Superior temporal gyrus (tissue), 1 donor: ENCODE data around the gene ADAMTS7.
"Not testable (repeated sequence)": the region's sequence is repeated elsewhere in the genome, so short reads cannot be mapped to it uniquely, and the experiment has no call there.

ENCODE experiments used
- DNase-seq: peaks from one replicate; pipeline ENCODE4 v3.0.0-alpha.2; 2016; ENCODE audit errors: extremely low spot score

The ADAMTS7 gene

DNA sequence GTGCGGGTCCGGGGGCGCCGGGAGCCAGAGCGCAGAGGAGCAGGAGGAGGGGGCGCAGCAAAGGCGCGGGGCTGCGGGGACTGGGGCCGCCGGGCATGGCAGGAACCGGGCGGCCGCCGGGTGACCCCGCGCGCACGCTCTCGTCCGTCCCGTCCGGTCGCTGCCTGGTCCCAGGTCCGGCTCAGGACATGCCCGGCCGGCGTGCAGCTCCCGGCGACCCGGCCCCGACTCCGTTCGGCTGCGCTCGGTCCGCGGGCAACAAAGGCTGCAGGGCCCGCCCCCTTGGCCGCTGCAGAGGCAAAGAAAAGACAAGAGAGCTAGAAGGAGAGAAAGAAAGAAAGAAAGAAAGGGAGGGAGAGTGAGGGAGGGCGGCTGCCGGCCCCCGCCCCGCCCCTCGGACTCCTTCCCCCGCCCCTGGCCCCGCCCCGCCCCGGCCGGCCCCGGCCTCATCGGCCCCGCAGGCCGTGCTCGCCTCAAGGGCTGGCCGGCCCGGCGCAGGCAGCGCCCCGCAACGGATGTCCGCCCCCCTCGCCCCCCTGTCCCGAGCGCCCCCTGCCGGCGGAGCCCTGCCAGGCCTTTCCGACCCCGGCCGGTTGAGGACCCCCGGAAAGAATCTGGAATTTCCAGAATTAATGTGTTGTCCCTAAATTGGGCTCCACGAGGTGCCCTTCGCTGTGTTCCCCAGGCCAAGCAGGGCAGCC is at the start of gene ADAMTS7:
Gene ADAMTS7 (minus strand): TSS at position 341 of the 701 bp plus-strand sequence. CDS start 244 bp downstream, at position 97.
- peak; percentile 30 for DNase-seq

DNA sequence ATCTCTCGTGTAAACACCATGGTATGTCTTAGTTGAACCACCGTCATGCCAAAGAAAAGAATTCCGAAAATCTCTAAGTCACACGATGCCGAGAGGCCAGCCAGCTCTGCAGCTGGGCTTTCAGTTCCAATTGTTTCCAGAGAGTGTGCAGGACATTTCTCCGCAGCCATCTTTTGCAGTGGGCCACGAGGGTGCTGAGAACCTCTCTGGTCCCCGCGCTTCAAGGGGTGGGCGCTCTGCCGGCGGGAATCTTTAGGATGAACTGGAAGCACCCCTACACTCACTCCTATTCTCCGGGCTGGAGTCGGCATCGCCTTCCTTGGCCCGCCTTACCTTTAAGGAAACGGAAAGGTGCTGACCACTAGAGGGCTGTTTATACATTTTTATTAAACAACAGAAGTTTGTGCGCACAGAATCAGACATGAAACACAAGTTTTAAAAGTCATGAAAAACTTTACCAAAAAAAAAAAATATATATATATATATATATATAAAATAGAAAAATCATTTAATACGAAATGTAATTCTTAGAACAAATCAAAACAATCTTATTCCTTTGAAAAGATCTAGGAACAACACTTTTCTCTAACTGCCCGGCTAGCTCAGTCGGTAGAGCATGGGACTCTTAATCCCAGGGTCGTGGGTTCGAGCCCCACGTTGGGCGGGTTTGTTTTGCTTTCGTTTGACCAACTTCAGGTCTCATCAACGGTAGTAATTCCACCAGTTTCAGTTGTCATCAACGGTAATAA is 48.9 kb upstream of the ADAMTS7 start:
- DNase-seq: peak; percentile 84

- no peak for DNase-seq
Measured at GRCh38 chr15:78855746-78856145, 44.5 kb upstream of the ADAMTS7 start.

- no peak for DNase-seq
Measured at GRCh38 chr15:78854833-78855372, 43.6 kb upstream of the ADAMTS7 start.

- DNase-seq: no peak
Measured at GRCh38 chr15:78853500-78853899, 42.2 kb upstream of the ADAMTS7 start.

DNA sequence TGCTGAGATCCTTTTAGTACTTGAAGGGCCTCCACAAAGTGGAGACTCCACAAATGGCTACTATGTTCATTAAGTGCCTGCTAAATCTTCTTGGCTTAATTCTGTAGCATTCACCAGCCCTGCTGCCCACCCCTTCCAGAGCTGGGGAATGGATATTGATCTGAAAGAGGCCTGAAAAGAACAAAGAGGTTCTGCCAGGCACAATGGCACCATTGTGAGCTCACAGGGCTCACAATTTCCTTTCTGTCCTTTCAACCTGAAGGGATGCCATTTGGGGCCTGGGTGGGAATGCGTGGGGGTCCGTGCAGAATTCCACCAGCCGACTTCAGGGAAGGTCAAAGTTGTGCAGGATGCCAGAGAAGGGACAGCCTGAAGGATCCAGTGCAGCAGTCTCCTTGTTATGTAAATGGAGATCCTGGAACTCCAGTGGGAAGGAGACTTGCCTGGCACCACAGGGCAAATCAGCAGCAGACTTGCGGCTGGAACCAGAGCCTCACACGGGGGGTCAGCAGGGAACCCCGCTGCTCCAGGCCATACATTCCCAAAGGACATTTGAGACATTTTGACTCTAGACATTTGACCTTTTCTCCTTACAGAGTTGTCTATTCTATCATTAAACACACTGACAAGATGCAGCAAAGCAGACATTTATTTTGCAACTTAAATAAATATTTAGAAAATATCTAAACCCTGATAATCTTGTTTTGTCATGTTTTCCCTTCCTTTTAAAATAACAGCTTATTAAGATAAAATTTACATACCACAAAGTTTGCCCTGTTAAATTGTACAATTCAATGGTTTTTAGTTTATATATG is 39.9 kb upstream of the ADAMTS7 start:
- DNase-seq: peak; percentile 81

GRCh38 chr15:78850352-78850751 is 39.1 kb upstream of the ADAMTS7 start:
- peak; percentile 27 for DNase-seq

- DNase-seq: not testable (repeated sequence)
Measured at GRCh38 chr15:78847387-78847906, 36.2 kb upstream of the ADAMTS7 start.

- DNase-seq: not testable (repeated sequence)
Measured at GRCh38 chr15:78846906-78847305, 35.6 kb upstream of the ADAMTS7 start.

DNA sequence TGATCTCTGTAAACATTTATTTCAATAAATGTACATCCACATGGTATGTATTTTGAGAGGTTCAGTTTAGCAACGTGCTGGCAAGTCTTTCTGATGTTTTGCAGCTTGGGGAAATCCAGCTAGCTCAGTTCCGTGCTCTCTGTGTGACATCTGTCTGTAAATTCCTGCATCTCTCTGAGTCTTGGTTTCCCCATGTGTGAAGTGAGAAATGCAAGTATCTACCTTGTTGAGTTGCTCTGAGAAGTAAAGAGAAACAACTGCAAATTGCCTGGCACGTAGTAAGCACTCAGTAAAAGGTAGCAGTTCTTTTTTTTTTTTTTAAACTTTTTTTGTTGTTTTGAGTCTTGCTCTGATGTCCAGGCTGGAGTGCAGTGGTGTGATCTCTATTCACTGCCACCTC is 31.3 kb upstream of the ADAMTS7 start:
- DNase-seq: no peak

DNA sequence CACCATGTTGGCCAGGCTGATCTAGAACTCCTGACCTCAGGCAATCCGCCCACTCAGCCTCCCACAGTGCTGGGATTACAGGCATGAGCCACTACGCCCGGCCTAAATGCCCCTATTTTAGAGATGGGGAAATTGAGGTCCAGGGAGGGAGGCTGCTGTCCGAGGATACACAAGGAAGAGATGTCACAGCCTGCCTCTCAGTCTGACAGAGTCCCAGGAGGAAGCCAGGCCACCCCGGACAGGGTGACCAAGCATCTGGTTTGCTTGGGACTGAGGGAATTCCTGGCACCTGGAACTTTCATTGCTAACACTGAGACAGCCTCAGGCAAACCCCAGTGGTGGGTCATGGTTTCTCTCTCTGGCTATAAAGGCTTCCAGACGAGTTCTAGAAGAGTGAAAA is 30.6 kb upstream of the ADAMTS7 start:
- DNase-seq: no peak

DNA sequence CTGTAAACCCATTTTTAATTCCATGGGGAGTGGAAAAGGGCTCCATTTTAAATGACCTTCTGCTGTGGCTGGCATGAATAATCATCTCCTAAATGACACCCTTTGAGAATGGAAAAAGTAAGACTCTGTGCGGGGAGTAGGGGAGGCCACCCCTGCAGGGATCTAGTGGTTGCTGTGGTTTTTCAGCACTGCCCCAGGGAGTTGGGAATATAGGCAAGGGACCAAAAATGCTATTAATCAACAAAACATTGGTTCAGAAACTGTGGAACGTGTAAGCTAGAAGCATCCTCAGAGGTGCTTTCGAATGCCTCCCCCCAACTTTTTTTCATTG is 30.1 kb upstream of the ADAMTS7 start:
- DNase-seq: no peak

GRCh38 chr15:78840661-78841375 is 29.6 kb upstream of the ADAMTS7 start:
- DNase-seq: no peak

- not testable (repeated sequence) for DNase-seq
Measured at GRCh38 chr15:78839151-78839550, 27.9 kb upstream of the ADAMTS7 start.

GRCh38 chr15:78838489-78838888 is 27.2 kb upstream of the ADAMTS7 start:
- DNase-seq: no peak

GRCh38 chr15:78837543-78837942 is 26.3 kb upstream of the ADAMTS7 start:
- DNase-seq: no peak

DNA sequence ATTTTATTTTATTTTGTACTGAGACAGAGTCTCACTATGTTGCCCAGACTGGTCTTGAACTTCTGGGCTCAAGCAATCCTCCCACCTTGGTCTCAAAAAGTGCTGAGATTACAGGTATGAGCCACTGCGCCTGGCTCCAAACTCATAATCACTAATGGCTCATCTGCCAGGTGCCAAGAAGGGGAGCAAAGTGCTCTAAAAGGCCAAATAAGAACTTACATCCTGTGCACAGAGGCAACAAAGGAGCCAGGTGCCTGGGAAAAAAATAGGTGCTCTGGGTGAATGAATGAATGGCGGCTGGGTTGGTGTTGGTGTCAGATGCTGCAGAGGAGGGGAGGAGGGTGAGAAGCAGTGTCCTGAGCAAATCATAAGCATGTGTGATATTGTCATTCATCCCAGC is 25.9 kb upstream of the ADAMTS7 start:
- DNase-seq: no peak

DNA sequence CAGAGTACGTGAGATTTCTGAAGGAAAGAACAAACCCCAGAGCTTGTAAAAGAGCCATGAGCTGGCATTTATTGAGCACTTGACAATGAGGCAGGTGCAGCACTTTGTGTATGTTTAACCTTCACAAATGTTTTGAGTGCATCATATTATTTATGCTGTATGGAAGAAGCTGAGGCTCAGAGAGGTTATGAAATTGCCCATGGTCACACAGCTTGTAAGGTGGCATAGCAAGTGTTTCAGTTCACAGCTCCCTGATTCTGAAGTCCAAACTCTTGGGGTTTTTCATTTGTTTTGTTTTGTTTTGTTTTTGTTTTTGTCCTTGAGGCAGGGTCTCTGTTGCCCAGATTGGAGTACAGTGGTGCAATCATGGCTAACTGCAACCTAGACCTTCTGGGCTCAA is 25.1 kb upstream of the ADAMTS7 start:
- no peak for DNase-seq

- DNase-seq: no peak
Measured at GRCh38 chr15:78831229-78832207, 20.3 kb upstream of the ADAMTS7 start.
